IPS-NIHi11 (cell line): ENCODE measurements around the gene STAT3.
"Not testable (repeated sequence)": the region's sequence is repeated elsewhere in the genome, so short reads cannot be mapped to it uniquely, and the experiment has no call there.

Experiments
- DNase-seq: peaks from one replicate; pipeline ENCODE4 v3.0.0; 2012; ENCODE audit warnings: mixed read lengths, low spot score

The STAT3 gene

DNA sequence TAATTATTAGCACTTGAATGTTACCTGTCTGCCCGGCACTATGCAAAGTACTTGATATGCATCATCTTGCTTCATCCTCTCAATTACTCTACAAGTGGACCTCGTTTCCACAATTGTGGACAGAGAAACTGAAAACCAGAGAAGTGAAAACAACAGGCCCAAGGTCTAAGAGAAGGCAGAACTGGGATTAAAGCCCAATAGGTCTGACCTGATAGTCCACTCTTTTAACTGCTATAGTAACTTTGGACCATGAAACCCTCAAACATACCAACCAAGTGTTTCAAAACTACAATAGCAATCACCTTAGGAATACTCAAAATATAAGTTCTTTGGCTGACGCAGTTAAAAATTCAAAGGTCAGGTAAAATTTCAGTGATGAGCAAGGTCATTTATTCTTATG is 7.3 kb downstream of the STAT3 start:
- no peak for DNase-seq

DNA sequence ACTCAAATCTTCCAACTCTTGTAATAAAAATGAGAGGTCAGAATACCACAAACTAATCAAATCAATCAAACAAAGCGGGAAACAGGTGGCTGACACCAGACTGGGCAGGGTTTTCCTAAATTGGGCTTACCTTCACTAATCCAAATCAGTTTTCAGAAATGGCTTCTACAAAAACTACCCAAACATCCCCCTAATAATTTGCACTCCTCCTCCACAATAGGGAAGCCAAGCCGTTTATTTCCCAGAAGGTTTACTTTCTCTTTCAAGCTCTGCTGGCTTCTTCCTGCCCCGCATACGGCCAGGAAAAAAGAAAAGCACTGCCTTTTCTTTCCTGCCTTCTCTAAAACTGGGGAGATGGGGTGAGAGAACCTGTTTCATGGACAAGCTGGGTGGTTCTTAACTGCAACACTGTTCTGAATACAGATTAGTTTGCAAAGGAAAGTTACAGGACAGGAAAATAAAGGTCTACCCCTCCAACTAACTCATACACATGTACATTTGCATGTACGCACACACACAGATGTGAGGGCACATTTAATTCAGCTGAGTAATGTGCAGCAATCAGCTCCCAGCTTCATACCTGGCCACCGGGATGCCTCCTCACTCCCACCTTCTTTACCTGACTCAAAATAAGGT is 9.2 kb downstream of the STAT3 start:
- DNase-seq = no peak

DNA sequence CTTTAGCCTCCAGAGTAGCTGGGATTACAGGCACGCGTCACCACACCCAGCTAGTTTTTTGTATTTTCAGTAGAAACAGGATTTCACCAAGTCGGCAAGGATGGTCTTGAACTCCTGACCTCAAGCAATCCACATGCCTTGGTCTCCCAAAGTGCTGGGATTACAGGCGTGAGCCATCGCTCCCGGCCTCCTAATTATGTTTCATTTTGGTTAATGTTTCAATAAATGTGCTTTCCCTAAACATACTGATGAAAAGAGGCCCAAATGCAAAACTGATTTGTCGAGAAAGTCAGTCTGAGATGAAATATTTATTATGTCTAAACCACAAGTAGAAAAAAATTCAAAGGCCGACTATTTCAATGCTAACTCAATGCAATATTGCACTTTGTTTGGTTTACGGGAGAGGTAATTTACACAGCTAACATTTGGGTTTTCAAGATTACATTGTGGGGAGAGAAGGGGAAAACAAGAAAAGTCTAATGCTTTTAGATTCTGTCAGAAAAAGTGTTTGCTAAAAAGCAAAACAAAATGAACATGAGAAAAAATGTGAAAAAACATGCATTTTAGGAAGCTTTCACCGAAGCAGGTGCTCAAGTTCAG is 9.8 kb downstream of the STAT3 start:
- DNase-seq = no peak

- no peak for DNase-seq
These were observed 14.3 kb downstream of the STAT3 start for GRCh38 chr17:42373896-42374295.

- no peak for DNase-seq
These were observed 16.1 kb downstream of the STAT3 start for GRCh38 chr17:42372142-42372541.

DNA sequence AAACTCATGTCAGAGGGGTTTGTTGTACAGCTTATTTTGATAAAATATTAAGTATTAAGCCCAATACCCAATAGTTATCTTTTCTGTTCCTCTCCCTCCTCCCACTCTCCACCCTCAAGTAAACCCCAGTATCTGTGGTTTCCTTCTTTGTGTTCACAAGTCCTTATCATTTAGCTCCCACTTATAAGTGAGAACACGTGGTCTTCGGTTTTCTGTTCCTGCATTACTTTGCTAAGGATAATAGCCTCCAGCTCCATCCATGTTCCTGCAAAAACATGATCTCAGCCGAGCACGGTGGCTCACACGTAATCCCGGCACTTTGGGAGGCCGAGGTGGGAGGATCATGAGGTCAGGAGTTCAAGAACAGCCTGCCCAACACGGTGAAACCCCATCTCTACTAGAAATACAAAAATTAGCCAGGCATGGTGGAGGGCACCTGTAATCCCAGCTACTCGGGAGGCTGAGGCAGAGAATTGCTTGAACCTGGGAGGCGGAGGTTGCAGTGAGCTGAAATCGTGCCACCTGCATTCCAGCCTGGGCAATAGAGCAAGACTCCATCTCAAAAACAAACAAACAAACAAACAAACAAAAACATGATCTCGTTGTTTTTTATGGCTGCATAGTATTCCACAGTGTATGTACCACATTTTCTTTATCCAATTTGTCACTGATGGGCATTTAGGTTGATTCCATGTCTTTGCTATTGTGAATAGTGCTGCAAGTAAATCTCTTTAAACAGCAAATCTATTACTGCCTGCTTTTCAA is 19.3 kb downstream of the STAT3 start:
- not testable (repeated sequence) for DNase-seq

GRCh38 chr17:42368310-42368709 is 19.9 kb downstream of the STAT3 start:
- not testable (repeated sequence) for DNase-seq

- DNase-seq = peak; percentile 49
These were observed 21.8 kb downstream of the STAT3 start for GRCh38 chr17:42366176-42367023.

- DNase-seq = no peak
These were observed 23.1 kb downstream of the STAT3 start for GRCh38 chr17:42365136-42365535.

DNA sequence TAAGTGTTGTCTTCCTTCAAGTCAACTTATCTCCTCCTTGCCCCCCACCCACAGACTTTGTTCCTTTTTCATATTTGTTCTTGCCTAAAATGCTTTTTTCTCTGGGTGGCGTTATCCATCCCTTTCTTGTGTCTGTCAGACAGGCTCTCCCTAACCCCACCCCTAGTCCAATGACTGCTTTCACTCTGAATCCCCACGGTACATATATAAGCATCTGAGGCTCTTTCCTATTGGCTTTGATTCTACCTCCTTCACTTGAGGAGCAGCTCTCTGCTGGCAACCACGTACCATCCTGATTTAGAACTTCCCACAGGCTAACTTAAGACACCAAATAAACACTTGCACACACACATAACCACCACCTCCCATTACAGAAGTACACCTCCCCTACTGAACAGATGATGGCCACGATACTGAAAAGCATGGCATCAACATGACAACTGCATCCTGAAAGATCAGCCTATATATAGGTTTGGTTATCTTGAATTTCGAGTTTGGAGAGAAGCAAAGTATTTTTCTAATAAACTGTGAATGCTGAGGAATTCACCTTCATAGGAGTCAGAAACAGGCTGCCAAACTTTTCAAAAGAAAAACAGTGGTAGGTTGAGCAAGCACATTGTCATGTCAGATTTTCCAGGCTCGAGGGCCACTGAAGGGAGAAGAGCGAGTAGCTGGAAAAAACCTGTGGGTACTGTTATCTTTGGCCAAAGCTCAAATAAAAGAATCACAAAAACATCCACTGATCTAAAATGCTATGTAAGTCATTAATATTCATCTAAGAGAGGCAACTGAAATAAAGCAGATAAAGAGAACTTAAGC is 24.3 kb downstream of the STAT3 start:
- DNase-seq = no peak

GRCh38 chr17:42363231-42363630 is 25.0 kb downstream of the STAT3 start:
- no peak for DNase-seq

GRCh38 chr17:42362245-42362961 is 25.8 kb downstream of the STAT3 start:
- DNase-seq = no peak

- no peak for DNase-seq
These were observed 26.5 kb downstream of the STAT3 start for GRCh38 chr17:42361781-42362186.

DNA sequence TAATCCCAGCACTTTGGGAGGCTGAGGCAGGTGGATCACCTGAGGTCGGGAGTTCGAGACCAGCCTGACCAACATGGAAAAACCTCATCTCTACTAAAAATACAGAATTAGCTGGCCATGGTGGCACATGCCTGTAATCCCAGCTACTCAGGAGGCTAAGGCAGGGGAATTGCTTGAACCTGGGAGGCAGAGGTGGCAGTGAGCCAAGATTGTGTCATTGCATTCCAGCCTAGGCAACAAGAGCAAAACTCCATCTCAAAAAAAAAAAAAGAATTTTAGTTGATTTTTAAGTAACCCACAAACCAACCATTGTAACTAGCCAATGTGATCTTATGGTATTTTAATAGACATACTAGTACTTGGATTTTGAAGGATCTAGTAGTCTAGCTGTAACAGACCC is 27.9 kb downstream of the STAT3 start:
- DNase-seq = not testable (repeated sequence)

GRCh38 chr17:42359133-42359532 is 29.1 kb downstream of the STAT3 start:
- no peak for DNase-seq

DNA sequence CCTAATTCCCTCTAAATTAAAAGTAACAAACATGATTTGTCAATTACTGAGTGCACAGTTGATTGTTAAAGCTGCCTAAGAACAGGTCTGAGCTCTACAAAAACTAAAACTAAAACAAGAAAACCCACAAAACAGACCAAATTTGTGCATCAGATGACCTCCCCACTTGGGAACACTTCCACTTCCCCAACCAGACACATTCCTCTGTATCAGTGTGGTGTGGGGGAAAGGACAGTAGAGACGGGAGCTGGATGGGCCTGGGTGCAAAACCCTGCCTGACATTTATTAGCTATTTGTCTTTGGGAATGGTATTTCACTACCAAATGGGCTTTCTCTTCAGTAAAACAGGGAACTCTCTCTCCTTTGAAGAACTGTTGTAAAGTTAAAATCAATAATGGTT is 29.8 kb downstream of the STAT3 start:
- no peak for DNase-seq

GRCh38 chr17:42354956-42355843 is 33.0 kb downstream of the STAT3 start:
- DNase-seq = no peak

GRCh38 chr17:42348104-42348503 is 40.1 kb downstream of the STAT3 start:
- DNase-seq = no peak

- no peak for DNase-seq
These were observed 40.6 kb downstream of the STAT3 start for GRCh38 chr17:42347606-42348005.

DNA sequence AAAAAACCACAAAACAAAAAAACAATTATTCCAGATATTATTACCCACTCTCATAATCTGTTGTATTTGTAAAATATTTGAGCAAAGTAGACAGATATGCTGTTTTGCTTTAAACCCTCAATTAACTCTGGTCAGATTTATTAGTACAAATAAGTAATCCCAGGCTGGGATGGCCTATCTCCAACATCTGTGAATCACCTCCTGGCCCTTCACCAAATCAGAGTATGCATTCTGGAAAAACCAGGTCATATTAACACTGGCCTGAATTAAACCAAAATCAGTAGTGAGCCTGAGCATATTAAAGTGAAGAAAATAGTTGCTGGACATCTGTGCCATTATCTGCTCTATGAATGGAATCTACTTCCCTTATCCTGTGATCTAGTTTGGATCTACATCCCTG is 41.0 kb downstream of the STAT3 start:
- no peak for DNase-seq
